MM.1S (cell line): ENCODE data around the gene ACTL10.

Source experiments
- DNase-seq: peaks from one replicate; pipeline ENCODE4 v3.0.0-alpha.2; 2015
- H2AFZ ChIP-seq: fragments of 300-600 bp; sonication (generic); 2 replicates; pipeline ENCODE4 v1.6.0; 2016; ENCODE audit warnings: antibody characterized with exemption, low read length
- H3F3A ChIP-seq: fragments of 300-600 bp; sonication (generic); 2 replicates; pipeline ENCODE4 v1.6.1; 2016; ENCODE audit warnings: mild to moderate bottlenecking, antibody characterized with exemption, low read length, moderate library complexity, mixed read lengths; ENCODE audit not compliant: insufficient read depth
- H3K27ac ChIP-seq: fragments of 300-600 bp; sonication (generic); 2 replicates; pipeline ENCODE4 v1.5.1; 2016; ENCODE audit warnings: mild to moderate bottlenecking, low read length
- H3K27me3 ChIP-seq: fragments of 300-600 bp; sonication (generic); replicated peaks from 2 replicates; pipeline ENCODE4 v1.6.0; 2016; ENCODE audit warnings: low read length; ENCODE audit not compliant: insufficient read depth
- H3K36me3 ChIP-seq: fragments of 300-600 bp; sonication (generic); replicated peaks from 2 replicates; pipeline ENCODE4 v1.6.1; 2016; ENCODE audit warnings: mild to moderate bottlenecking, low read length, mixed read lengths; ENCODE audit not compliant: insufficient read depth
- H3K4me1 ChIP-seq: fragments of 300-600 bp; sonication (generic); 2 replicates; pipeline ENCODE4 v1.6.1; 2016; ENCODE audit warnings: low read length, mixed read lengths
- H3K4me2 ChIP-seq: fragments of 300-600 bp; sonication (generic); 2 replicates; pipeline ENCODE4 v1.6.0; 2016; ENCODE audit warnings: low read depth, low read length
- H3K4me3 ChIP-seq: fragments of 300-600 bp; sonication (generic); 2 replicates; pipeline ENCODE4 v1.5.1; 2016; ENCODE audit warnings: low read length, mixed read lengths
- H3K79me2 ChIP-seq: fragments of 300-600 bp; sonication (generic); 2 replicates; pipeline ENCODE4 v1.6.1; 2016; ENCODE audit warnings: mixed run types, low read length, mixed read lengths
- H3K9ac ChIP-seq: fragments of 300-600 bp; sonication (generic); 2 replicates; pipeline ENCODE4 v1.6.1; 2016; ENCODE audit warnings: low read length, mixed read lengths
- H3K9me2 ChIP-seq: fragments of 300-600 bp; sonication (generic); replicated peaks from 2 replicates; pipeline ENCODE4 v1.6.1; 2016; ENCODE audit warnings: mild to moderate bottlenecking, low read length, mixed read lengths; ENCODE audit not compliant: insufficient read depth
- H3K9me3 ChIP-seq: fragments of 300-600 bp; sonication (generic); replicated peaks from 2 replicates; pipeline ENCODE4 v1.6.1; 2016; ENCODE audit warnings: mild to moderate bottlenecking, low read length, mixed read lengths; ENCODE audit not compliant: insufficient read depth
- H4K20me1 ChIP-seq: fragments of 300-600 bp; sonication (generic); 2 replicates; pipeline ENCODE4 v1.6.1; 2016; ENCODE audit warnings: mild to moderate bottlenecking, low read length, moderate library complexity, mixed read lengths; ENCODE audit not compliant: insufficient read depth
- EZH2 ChIP-seq: fragments of 300-600 bp; sonication (generic); optimal IDR thresholded peaks from 2 replicates; pipeline ENCODE3; 2017; ENCODE audit warnings: low read depth, mild to moderate bottlenecking, antibody characterized with exemption, low read length, mixed read lengths
- EZH2phosphoT487 ChIP-seq: fragments of 300-600 bp; sonication (generic); IDR thresholded peaks from 2 replicates; pipeline ENCODE4 v1.6.1; 2018; ENCODE audit warnings: antibody characterized with exemption, low read length
- TF ChIP-seq, protein P1 (sequence below): fragments of 300-600 bp; sonication (generic); IDR thresholded peaks from 2 replicates; pipeline ENCODE4 v1.5.1; 2016; ENCODE audit warnings: antibody characterized with exemption, low read length, mixed read lengths

The ACTL10 gene

DNA sequence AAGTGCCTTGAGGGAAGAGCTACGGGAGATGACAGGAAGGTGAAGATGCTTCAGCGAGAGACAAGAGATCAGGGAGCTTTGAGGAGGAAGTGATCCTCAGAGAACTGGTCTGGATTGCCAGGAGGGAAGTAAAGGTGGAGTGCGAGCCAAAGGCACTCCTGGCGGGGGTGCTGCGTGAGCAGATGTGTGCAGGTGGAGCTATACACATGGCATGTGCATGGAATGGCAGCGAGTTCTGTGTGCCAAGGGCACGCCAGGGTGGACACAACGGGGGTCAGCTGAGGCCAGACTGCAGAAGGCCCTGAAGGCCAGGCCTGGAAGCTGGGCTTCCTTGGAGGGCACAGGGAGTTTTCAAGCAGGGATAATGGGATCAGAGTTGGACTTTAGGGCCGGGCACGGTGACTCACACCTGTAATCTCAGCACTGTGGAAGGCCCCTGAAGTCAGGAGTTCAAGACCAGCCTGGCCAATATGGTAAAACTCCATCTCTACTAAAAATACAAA, 47.2 kb downstream of the ACTL10 start:
- TF ChIP-seq EZH2phosphoT487 (no peak), EZH2 (no peak)
- TF ChIP-seq, protein P1, sequence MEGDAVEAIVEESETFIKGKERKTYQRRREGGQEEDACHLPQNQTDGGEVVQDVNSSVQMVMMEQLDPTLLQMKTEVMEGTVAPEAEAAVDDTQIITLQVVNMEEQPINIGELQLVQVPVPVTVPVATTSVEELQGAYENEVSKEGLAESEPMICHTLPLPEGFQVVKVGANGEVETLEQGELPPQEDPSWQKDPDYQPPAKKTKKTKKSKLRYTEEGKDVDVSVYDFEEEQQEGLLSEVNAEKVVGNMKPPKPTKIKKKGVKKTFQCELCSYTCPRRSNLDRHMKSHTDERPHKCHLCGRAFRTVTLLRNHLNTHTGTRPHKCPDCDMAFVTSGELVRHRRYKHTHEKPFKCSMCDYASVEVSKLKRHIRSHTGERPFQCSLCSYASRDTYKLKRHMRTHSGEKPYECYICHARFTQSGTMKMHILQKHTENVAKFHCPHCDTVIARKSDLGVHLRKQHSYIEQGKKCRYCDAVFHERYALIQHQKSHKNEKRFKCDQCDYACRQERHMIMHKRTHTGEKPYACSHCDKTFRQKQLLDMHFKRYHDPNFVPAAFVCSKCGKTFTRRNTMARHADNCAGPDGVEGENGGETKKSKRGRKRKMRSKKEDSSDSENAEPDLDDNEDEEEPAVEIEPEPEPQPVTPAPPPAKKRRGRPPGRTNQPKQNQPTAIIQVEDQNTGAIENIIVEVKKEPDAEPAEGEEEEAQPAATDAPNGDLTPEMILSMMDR: no peak
- Histone ChIP-seq H3K9ac (no peak overlapping the region), H3K9me3 (no peaks in the 10 kb centered on the region), H3K4me2 (no peak overlapping the region), H3F3A (no peaks in the 10 kb centered on the region), H3K9me2 (no peaks in the 10 kb centered on the region), H3K27ac (no peak overlapping the region), H3K4me3 (no peak overlapping the region), H3K36me3 (no peaks in the 10 kb centered on the region), H4K20me1 (no peaks in the 10 kb centered on the region), H2AFZ (no peak overlapping the region), H3K4me1 (no peaks in the 10 kb centered on the region), H3K79me2 (peaks cover 10% of the 10 kb centered on the region), H3K27me3 (no peaks in the 10 kb centered on the region)
- no peak for DNase-seq

GRCh38 chr20:33716498-33716897, 49.8 kb downstream of the ACTL10 start:
- Histone ChIP-seq H3K27ac (no peak overlapping the region), H3K36me3 (no peaks in the 10 kb centered on the region), H3K9ac (no peak overlapping the region), H3K9me3 (no peaks in the 10 kb centered on the region), H3K27me3 (no peaks in the 10 kb centered on the region), H3F3A (no peaks in the 10 kb centered on the region), H3K4me3 (no peak overlapping the region), H3K4me2 (no peak overlapping the region), H4K20me1 (no peaks in the 10 kb centered on the region), H2AFZ (no peak overlapping the region), H3K79me2 (peaks cover 21% of the 10 kb centered on the region), H3K9me2 (no peaks in the 10 kb centered on the region), H3K4me1 (peaks cover 7% of the 10 kb centered on the region; the same call in 1 of the 2 replicates)
- TF ChIP-seq EZH2phosphoT487 (no peak), EZH2 (no peak)
- TF ChIP-seq, protein P1: no peak
- no peak for DNase-seq
